ENCODE results near the gene FUBP1.
"Not testable (repeated sequence)": the region's sequence is repeated elsewhere in the genome, so short reads cannot be mapped to it uniquely, and the experiment has no call there.

Gene FUBP1

GRCh38 chr1:77925956-77926355 is 52.9 kb downstream of the FUBP1 start:
- no peak overlapping the region for H3K4me3 ChIP-seq (ENCODE audit: low read depth, low read length)
- in situ Hi-C loops (cut with HindIII; ENCODE audit: low sequenced_read_pairs), result no loop called here
- TF ChIP-seq CTCF (IDR thresholded peaks at IDR 0.05; ENCODE audit: low read depth, low read length), result no peak
- DNase-seq (ENCODE audit: low read depth, low spot score), result no peak

- TF ChIP-seq CTCF (IDR thresholded peaks at IDR 0.05; ENCODE audit: low read depth, low read length), result no peak
- peak; percentile 46 for DNase-seq (ENCODE audit: low read depth, low spot score)
- no peak overlapping the region for H3K4me3 ChIP-seq (ENCODE audit: low read depth, low read length)
- in situ Hi-C loops (cut with HindIII; ENCODE audit: low sequenced_read_pairs), result no loop called here
These were observed 53.4 kb downstream of the FUBP1 start for GRCh38 chr1:77925518-77925917.

GRCh38 chr1:77918918-77919317 is 60.0 kb downstream of the FUBP1 start:
- DNase-seq (ENCODE audit: low read depth, low spot score); in situ Hi-C loops (cut with HindIII; ENCODE audit: low sequenced_read_pairs); H3K4me3 ChIP-seq (ENCODE audit: low read depth, low read length): not testable (repeated sequence)

GRCh38 chr1:77910116-77910515 is 68.8 kb downstream of the FUBP1 start:
- TF ChIP-seq CTCF (IDR thresholded peaks at IDR 0.05; ENCODE audit: low read depth, low read length), result no peak
- in situ Hi-C loops (cut with HindIII; ENCODE audit: low sequenced_read_pairs), result no loop called here
- H3K4me3 ChIP-seq (ENCODE audit: low read depth, low read length), result no peak overlapping the region
- DNase-seq (ENCODE audit: low read depth, low spot score), result no peak

- no peak overlapping the region for H3K4me3 ChIP-seq (ENCODE audit: low read depth, low read length)
- no peak for TF ChIP-seq CTCF (IDR thresholded peaks at IDR 0.05; ENCODE audit: low read depth, low read length)
- no peak for DNase-seq (ENCODE audit: low read depth, low spot score)
- in situ Hi-C loops (cut with HindIII; ENCODE audit: low sequenced_read_pairs), result no loop called here
These were observed 72.2 kb downstream of the FUBP1 start for GRCh38 chr1:77906624-77907023.

- DNase-seq (ENCODE audit: low read depth, low spot score), result no peak
- in situ Hi-C loops (cut with HindIII; ENCODE audit: low sequenced_read_pairs), result no loop called here
- TF ChIP-seq CTCF (IDR thresholded peaks at IDR 0.05; ENCODE audit: low read depth, low read length), result no peak
- H3K4me3 ChIP-seq (ENCODE audit: low read depth, low read length), result no peak overlapping the region
These were observed 72.8 kb downstream of the FUBP1 start for GRCh38 chr1:77906019-77906545.

GRCh38 chr1:77905603-77906002 is 73.3 kb downstream of the FUBP1 start:
- DNase-seq (ENCODE audit: low read depth, low spot score), result no peak
- TF ChIP-seq CTCF (IDR thresholded peaks at IDR 0.05; ENCODE audit: low read depth, low read length), result no peak
- in situ Hi-C loops (cut with HindIII; ENCODE audit: low sequenced_read_pairs), result no loop called here
- no peak overlapping the region for H3K4me3 ChIP-seq (ENCODE audit: low read depth, low read length)

All from astrocyte of the spinal cord (primary cell).